HepG2 (cell line): ENCODE measurements around the gene ACYP2. TPM values are rescaled to one million over a fixed set of nuclear protein-coding genes. Genes with fewer than 3 reads are reported as not detected.

ENCODE experiments used
- ATAC-seq: fragments of 200-7000 bp; cut with Tn5 transposase; 3 replicates; pipeline ENCODE4 v1.9.1; 2020; ENCODE audit warnings: mild to moderate bottlenecking, moderate library complexity
- BruUV-seq: library from RNA; stranded (reverse); fragments of 400-500 nt; replicated peaks from 2 replicates; lab custom pipeline; 2021; lab: Mats Ljungman, UMichigan
- CTCF ChIA-PET: fragments of 300-600 bp; formaldehyde crosslinking; extraction: SDS; loops from one replicate; lab custom pipeline; 2021; ENCODE audit warnings: low total read pairs, inconsistent platforms, low intra/inter-chr PET ratio; lab: Yijun Ruan, JAX
- POLR2A ChIA-PET: fragments of 350-600 bp; sonication (Branson Sonifier 250); formaldehyde crosslinking; loops from one replicate; lab custom pipeline; 2020; ENCODE audit warnings: antibody characterized with exemption, inconsistent platforms; lab: Yijun Ruan, JAX
- DNase-seq: peaks from one replicate; pipeline ENCODE4 v3.0.0-alpha.2; 2015; ENCODE audit warnings: low spot score
- FAIRE-seq: peaks from 3 replicates; lab custom pipeline; 2011; peaks lifted over from hg19 to GRCh38; lab: Jason Lieb, UNC
- H2AFZ ChIP-seq: one replicate; pipeline ENCODE4 v1.6.1; 2011; ENCODE audit warnings: low read length, inconsistent platforms
- H3K27ac ChIP-seq: fragments of 300-600 bp; 3 replicates; pipeline ENCODE4 v1.8.0; 2011; ENCODE audit warnings: mixed run types, mild to moderate bottlenecking, mixed read lengths, low read length, inconsistent platforms; ENCODE audit not compliant: insufficient read depth; ENCODE audit errors: extremely low read length
- H3K27me3 ChIP-seq, 2 experiments: fragments of 200-600 bp in 1 of 2; 2 replicates in 1 of 2; 3 replicates in 1 of 2; pipeline versions ENCODE4 v1.6.0 to v1.8.0; 2011; ENCODE audit warnings: low read length in 2 of 2, mild to moderate bottlenecking in 2 of 2, moderate library complexity in 2 of 2, inconsistent platforms in 1 of 2; ENCODE audit not compliant: insufficient read depth in 2 of 2, control insufficient read depth in 1 of 2
- H3K36me3 ChIP-seq, 2 experiments: fragments of 200-600 bp in 1 of 2; replicated peaks in 1 of 2; 2 replicates in 1 of 2; 3 replicates in 1 of 2; pipeline versions ENCODE4 v1.5.1 to v1.8.0; 2011; ENCODE audit warnings: low read length in 2 of 2, inconsistent platforms in 1 of 2; ENCODE audit not compliant: insufficient read depth in 2 of 2, control insufficient read depth in 1 of 2
- H3K4me1 ChIP-seq: 2 replicates; pipeline ENCODE4 v1.5.1; 2012; ENCODE audit warnings: low read length, inconsistent platforms; ENCODE audit not compliant: insufficient read depth
- H3K4me2 ChIP-seq: 2 replicates; pipeline ENCODE4 v1.6.0; 2011; ENCODE audit warnings: low read depth, low read length, inconsistent platforms
- H3K4me3 ChIP-seq, 3 experiments: fragments of 200-600 bp in 1 of 3; sonication (generic), shearing (Covaris generic) in 1 of 3; replicated peaks in 1 of 3; 2 replicates each; pipeline ENCODE4 v1.5.1; 2011 to 2016; ENCODE audit warnings: low read length in 3 of 3, inconsistent platforms in 2 of 3, low read depth in 2 of 3, mild to moderate bottlenecking in 2 of 3, control low read depth in 1 of 3, mixed read lengths in 1 of 3; ENCODE audit not compliant: insufficient read depth in 1 of 3
- H3K79me2 ChIP-seq: one replicate; pipeline ENCODE4 v1.6.1; 2011; ENCODE audit warnings: low read length, inconsistent platforms; ENCODE audit not compliant: insufficient read depth
- H3K9ac ChIP-seq: 2 replicates; pipeline ENCODE4 v1.6.0; 2011; ENCODE audit warnings: mild to moderate bottlenecking, low read depth, low read length, inconsistent platforms; ENCODE audit not compliant: insufficient read depth
- H3K9me3 ChIP-seq: 2 replicates; pipeline ENCODE4 v1.5.1; 2012; ENCODE audit warnings: mild to moderate bottlenecking, low read length
- H4K20me1 ChIP-seq: 2 replicates; pipeline ENCODE4 v1.6.0; 2011; ENCODE audit warnings: inconsistent platforms, mild to moderate bottlenecking, low read length, moderate library complexity; ENCODE audit not compliant: insufficient read depth
- AHR ChIP-seq: IDR thresholded peaks from 2 replicates; pipeline ENCODE4 v1.6.1; 2018; ENCODE audit warnings: missing genetic modification reagents, missing compliant biosample characterization
- DNMT1 ChIP-seq: sonication (generic); formaldehyde crosslinking; IDR thresholded peaks from 2 replicates; pipeline ENCODE4 v1.5.1; 2020; ENCODE audit warnings: mild to moderate bottlenecking, missing genetic modification reagents
- GTF3A ChIP-seq: sonication (generic); formaldehyde crosslinking; conservative IDR thresholded peaks from 2 replicates; pipeline ENCODE4 v1.4.0; 2020; ENCODE audit warnings: mild to moderate bottlenecking, missing genetic modification reagents
- KMT2A ChIP-seq: sonication (generic); formaldehyde crosslinking; IDR thresholded peaks from 2 replicates; pipeline ENCODE4 v1.4.0; 2020; ENCODE audit warnings: missing genetic modification reagents
- MBD4 ChIP-seq: IDR thresholded peaks from 2 replicates; pipeline ENCODE4 v1.6.1; 2012; ENCODE audit warnings: low read length, inconsistent platforms, borderline replicate concordance
- PRMT3 ChIP-seq: sonication (generic); formaldehyde crosslinking; IDR thresholded peaks from 2 replicates; pipeline ENCODE4 v1.8.1; 2022; ENCODE audit warnings: low read depth, mild to moderate bottlenecking, moderate library complexity, missing genetic modification reagents, borderline replicate concordance
- REPIN1 ChIP-seq: sonication (generic); formaldehyde crosslinking; IDR thresholded peaks from 2 replicates; pipeline ENCODE4 v1.8.0; 2022; ENCODE audit warnings: missing genetic modification reagents, low read depth, mild to moderate bottlenecking, borderline replicate concordance
- TEAD3 ChIP-seq: optimal IDR thresholded peaks from 2 replicates; pipeline ENCODE3; 2016; ENCODE audit warnings: borderline replicate concordance
- ZFY ChIP-seq: sonication (generic); formaldehyde crosslinking; IDR thresholded peaks from 2 replicates; pipeline ENCODE4 v1.4.0; 2020; ENCODE audit warnings: missing genetic modification reagents
- ZNF34 ChIP-seq: sonication (generic); formaldehyde crosslinking; IDR thresholded peaks from 2 replicates; pipeline ENCODE4 v1.4.0; 2020; ENCODE audit warnings: mild to moderate bottlenecking, missing genetic modification reagents, borderline replicate concordance
- ZNF879 ChIP-seq: sonication (generic); formaldehyde crosslinking; IDR thresholded peaks from 2 replicates; pipeline ENCODE4 v1.8.1; 2023; ENCODE audit warnings: missing genetic modification reagents
- WGBS: methylation state at CpG from one replicate; pipeline ENCODE4 v1.1.6; 2017; ENCODE audit warnings: low lambda C conversion rate; 5-methylcytosine and 5-hydroxymethylcytosine counted together
- in situ Hi-C: cut with HindIII; loops from 2 replicates; pipeline ENCODE4 v1.10.0; 2017; ENCODE audit warnings: low pct_unique_long_range_greater_than_20kb; ENCODE audit not compliant: extremely low pct_ligation_motif_present
- intact Hi-C: fragments of 100-400 bp; cut with micrococcal nuclease; formaldehyde crosslinking; loops from one replicate; pipeline ENCODE4 v1.10.0; 2022; ENCODE audit not compliant: unreplicated experiment
- polyA plus RNA-seq, 8 experiments: library from polyadenylated mRNA; depleted of rRNA in 3 of 8; stranded (reverse) in 7 of 8; unstranded in 1 of 8; fragments of >200 nt; fragmentation: Illumina TruSeq in 4 of 8; extraction: Trizol in 4 of 8; gene quantifications; 2 replicates each; pipeline versions ENCODE4 v1.2.1 to v1.2.3, GENCODE V29; 2011 to 2016; ENCODE audit warnings: low read depth in 4 of 8, missing spikeins in 1 of 8, mixed read lengths in 1 of 8; ENCODE audit not compliant: insufficient read depth in 1 of 8
- total RNA-seq, 5 experiments: library from RNA; depleted of rRNA; stranded (reverse); fragments of >200 nt; fragmentation: Illumina TruSeq; extraction: Trizol; gene quantifications; 2 replicates each; pipeline ENCODE4 v1.2.3, GENCODE V29; 2016; ENCODE audit warnings: low read depth in 1 of 5
- TF ChIP-seq, protein P1 (sequence below): IDR thresholded peaks from 2 replicates; pipeline ENCODE4 v1.6.1; 2016; ENCODE audit warnings: low read depth, control low read depth
- TF ChIP-seq, protein P2 (sequence below): sonication (generic); formaldehyde crosslinking; IDR thresholded peaks from 2 replicates; pipeline ENCODE4 v1.5.0; 2020; ENCODE audit warnings: mild to moderate bottlenecking, missing genetic modification reagents

The ACYP2 gene
- total and polyA plus RNA-seq, 2 of the 13 experiments (the other 11 are each of a cell fraction or from before 2014, with no cell fraction given): 12.3 to 12.7 TPM

DNA sequence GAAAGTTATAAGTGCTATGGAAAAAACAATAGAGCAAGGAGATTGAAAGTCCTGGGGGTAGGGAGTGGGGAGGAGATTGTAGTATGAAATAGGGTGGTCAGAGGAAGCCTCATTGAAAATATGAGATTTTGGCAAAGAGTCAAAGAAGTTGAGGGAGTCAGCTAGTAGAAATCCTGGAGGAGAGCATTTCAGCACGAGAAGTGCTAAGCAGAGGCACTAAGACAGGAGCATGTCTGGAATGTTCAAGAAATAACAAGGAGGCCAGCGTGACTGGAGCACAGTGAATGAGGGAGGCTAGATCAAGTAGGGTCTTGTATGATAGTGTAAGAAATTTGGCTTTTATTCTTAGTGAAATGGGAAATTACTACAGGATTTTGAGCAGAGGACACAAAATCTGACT, 142.8 kb downstream of the ACYP2 start:
- H3K9me3 ChIP-seq: no peaks in the 10 kb centered on the region
- CTCF ChIA-PET: no interaction called here
- no peaks in the 10 kb centered on the region for H4K20me1 ChIP-seq
- POLR2A ChIA-PET: no interaction called here
- no peaks in the 10 kb centered on the region; a peak in 1 of 5 replicates for H3K36me3 ChIP-seq
- no peak overlapping the region for H2AFZ ChIP-seq
- ATAC-seq (no peak), FAIRE-seq (no peak), DNase-seq (no peak)
- H3K4me1 ChIP-seq: peaks cover 36% of the 10 kb centered on the region
- H3K27me3 ChIP-seq: no peaks in the 10 kb centered on the region
- H3K9ac ChIP-seq: no peak overlapping the region
- H3K4me2 ChIP-seq: no peak overlapping the region
- BruUV-seq: no TSS peak
- intact Hi-C loops: no loop called here
- no peaks in the 10 kb centered on the region for H3K79me2 ChIP-seq
- 92% methylated on average over 2 of the region's 2 CpGs for WGBS
- H3K4me3 ChIP-seq: no peak overlapping the region
- no peak overlapping the region for H3K27ac ChIP-seq
- TF ChIP-seq GTF3A (CRISPR knock-in tag) (no peak), ZFY (no peak), MBD4 (no peak), KMT2A (CRISPR knock-in tag) (no peak), REPIN1 (CRISPR knock-in tag) (no peak), ZNF34 (CRISPR knock-in tag) (no peak), TEAD3 (no peak), ZNF879 (no peak), DNMT1 (CRISPR knock-in tag) (no peak), PRMT3 (CRISPR knock-in tag) (no peak), AHR (CRISPR knock-in tag) (no peak)
- TF ChIP-seq, protein P1, sequence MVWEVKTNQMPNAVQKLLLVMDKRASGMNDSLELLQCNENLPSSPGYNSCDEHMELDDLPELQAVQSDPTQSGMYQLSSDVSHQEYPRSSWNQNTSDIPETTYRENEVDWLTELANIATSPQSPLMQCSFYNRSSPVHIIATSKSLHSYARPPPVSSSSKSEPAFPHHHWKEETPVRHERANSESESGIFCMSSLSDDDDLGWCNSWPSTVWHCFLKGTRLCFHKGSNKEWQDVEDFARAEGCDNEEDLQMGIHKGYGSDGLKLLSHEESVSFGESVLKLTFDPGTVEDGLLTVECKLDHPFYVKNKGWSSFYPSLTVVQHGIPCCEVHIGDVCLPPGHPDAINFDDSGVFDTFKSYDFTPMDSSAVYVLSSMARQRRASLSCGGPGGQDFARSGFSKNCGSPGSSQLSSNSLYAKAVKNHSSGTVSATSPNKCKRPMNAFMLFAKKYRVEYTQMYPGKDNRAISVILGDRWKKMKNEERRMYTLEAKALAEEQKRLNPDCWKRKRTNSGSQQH (CRISPR knock-in tag): no peak
- TF ChIP-seq, protein P2, sequence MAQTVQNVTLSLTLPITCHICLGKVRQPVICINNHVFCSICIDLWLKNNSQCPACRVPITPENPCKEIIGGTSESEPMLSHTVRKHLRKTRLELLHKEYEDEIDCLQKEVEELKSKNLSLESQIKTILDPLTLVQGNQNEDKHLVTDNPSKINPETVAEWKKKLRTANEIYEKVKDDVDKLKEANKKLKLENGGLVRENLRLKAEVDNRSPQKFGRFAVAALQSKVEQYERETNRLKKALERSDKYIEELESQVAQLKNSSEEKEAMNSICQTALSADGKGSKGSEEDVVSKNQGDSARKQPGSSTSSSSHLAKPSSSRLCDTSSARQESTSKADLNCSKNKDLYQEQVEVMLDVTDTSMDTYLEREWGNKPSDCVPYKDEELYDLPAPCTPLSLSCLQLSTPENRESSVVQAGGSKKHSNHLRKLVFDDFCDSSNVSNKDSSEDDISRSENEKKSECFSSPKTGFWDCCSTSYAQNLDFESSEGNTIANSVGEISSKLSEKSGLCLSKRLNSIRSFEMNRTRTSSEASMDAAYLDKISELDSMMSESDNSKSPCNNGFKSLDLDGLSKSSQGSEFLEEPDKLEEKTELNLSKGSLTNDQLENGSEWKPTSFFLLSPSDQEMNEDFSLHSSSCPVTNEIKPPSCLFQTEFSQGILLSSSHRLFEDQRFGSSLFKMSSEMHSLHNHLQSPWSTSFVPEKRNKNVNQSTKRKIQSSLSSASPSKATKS (CRISPR knock-in tag): no peak
- in situ Hi-C loops: no loop called here
